GM21723 (cell line): Measurements from ENCODE around the gene GRIK3.
"Not testable (repeated sequence)": the region's sequence is repeated elsewhere in the genome, so short reads cannot be mapped to it uniquely, and the experiment has no call there.

Experiments used
- ATAC-seq: cut with Tn5 transposase; IDR thresholded peaks from one replicate; pipeline ENCODE4 v1.9.1; 2021; ENCODE audit warnings: mild to moderate bottlenecking, moderate library complexity; ENCODE audit not compliant: unreplicated experiment

GRIK3 gene

DNA sequence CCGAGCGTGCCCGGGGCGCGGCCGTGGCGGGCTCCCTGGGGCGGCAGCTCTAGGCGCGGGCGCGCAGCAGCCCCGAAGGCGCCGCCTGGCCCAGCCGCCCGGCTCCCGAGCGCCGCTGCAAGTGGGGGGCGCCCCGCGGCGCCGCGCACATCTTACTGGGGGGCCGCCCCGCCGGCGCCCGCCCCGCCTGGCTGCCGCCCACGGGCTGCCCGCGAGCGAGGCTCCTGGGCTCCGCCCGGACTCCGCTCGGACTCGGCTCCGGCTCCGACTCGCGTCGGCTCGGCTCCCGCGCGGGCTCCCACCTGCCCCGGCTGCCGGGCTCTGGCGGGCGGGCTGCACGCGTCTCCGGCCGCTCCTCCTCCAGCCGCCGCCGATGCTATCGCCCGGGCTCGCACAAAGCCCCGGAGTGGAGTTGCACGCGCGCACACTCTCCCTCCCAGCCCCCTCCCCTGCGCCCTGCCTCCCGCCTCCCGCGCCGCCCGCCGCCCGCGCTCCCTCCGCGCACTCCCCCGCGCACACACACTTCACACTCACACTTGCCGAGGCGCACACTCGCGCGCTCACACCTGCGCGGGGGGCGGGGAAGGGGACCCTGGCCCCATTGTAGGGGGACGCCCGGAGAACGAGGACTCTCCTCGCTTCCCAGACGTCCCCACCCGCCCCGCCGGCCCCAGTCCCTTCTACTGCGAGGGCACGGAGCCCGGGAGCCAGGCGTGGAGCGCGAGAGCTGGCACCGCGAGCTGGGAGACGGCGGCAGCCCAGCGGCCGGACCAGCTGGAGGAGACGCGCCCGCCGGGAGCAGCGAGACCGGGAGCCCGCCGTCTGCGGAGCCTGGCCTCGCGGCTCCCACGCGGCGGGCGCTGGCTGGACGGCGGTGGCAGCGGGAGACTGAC lies at the start of gene GRIK3:
Gene GRIK3 (minus strand): TSS at position 395 of the 893 bp plus-strand sequence. CDS start 407 bp downstream, outside the sequence.
- no peak for ATAC-seq

DNA sequence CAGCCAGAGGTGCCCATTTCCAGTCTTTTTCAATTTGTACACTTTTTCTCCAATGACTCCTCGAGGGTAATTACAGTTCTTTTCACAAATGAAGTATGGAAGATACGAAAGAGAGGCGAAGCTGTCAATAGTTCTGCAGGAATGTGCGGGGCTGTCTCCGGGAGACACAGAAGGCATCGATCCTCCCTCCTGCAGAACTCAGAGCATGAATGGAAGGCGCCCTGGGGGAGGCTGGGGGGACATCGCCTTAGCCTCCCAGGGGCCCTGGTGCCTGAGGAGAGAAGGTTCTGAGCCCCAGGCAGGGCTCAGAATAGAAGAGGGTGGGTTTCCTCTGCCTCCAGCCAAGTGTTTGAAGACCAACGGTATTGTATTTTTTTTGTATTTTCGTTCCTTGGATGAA lies 49.7 kb upstream of the GRIK3 start:
- no peak for ATAC-seq

DNA sequence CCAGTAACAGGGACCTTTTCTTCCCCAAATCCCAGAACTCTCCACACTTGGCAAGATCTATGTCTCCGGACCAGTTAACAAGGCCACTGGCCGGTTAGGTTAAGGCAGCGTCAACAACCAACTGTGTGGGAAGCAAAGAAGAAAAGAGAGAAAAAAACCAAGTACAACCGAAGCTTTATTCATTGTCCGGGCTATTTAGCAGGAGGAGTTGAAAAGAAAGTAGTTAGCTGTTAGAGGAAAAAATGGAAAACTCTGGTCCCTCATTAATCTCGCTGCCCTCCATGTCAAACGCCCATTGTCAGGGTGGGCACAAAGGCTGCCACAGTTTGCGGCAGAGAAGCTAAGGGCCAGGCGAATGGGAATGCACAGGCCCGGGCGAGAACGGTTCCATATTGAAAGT lies 49.3 kb upstream of the GRIK3 start:
- no peak for ATAC-seq

DNA sequence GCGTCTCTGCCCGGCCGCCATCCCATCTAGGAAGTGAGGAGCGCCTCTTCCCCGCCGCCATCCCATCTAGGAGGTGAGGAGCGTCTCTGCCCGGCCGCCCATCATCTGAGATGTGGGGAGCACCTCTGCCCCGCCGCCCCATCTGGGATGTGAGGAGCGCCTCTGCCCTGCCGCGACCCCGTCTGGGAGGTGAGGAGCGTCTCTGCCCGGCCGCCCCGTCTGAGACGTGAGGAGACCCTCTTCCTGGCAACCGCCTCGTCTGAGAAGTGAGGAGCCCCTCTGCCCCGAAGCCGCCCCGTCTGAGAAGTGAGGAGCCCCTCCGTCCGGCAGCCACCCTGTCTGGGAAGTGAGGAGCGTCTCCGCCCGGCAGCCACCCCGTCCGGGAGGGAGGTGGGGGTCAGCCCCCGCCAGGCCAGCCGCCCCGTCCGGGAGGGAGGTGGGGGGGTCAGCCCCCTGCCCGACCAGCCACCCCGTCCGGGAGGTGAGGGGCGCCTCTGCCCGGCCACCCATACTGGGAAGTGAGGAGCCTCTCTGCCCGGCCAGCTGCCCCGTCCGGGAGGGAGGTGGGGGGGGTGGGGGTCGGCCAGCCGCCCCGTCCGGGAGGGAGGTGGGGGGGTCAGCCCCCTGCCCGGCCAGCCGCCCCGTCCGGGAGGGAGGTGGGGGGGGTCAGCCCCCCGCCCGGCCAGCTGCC lies 46.1 kb upstream of the GRIK3 start:
- not testable (repeated sequence) for ATAC-seq

DNA sequence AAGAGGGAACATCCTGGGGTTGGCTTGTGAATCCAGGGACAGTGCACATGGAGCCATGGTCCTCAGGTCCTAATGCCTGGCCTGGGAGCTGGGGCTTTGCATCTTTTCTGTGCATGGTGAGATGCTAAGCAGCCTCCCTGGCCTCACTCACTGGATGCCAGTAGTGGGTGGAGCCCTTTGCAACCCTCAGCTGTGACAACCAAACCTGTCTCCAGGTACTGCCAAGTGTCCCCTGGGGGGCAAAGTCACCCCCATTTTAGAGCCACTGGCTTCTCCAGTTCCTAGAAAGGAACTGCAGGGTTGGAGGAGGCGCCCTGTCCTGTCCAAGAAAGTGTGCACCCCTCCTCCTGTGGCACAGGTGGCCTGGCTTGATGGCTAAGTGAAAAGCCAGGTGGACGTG lies 44.6 kb upstream of the GRIK3 start:
- ATAC-seq: no peak

DNA sequence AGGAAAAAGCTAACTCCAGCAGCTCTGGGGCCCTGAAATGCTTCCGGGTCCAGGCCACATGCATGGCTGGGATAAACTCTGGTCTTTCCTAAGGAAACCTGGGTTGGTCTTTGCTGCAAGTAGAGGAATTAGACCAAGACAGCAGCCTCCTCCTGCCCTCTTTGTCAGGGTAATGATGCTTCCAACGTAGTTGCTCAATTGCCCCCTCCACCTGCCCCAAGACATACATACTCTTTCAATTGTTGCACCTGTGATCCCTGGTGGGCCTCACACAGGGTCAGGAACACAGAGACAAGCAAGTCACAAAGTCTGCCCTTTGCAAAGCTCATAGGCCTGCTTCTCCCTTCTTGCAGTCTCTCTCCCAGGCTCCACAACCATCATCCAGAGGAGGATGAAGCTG lies 41.9 kb upstream of the GRIK3 start:
- no peak for ATAC-seq

DNA sequence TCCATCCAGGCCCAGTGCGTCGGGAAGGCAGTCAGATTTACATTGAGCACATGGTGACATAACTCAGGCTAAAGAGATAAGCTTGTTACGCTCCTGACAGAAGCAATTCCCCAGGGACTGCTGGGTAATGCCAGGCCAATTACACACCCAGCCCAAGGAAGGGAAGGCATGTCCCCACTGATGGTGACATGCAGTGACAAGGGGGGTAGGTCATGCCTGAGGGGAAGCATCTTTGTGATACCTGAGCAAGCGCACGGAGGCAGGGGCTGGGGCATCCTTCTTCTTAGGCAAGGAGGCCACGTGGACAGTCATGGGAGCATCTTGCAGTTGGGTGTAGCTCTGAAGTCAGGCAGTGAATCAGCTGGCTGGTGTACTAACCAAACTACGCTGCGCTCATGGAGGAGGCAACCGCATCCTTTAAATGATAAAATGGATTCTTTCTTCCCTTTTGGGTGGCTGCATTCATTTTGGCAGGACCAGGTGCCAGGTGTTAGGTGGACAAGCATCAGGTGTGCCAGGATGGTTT lies 39.6 kb upstream of the GRIK3 start:
- no peak for ATAC-seq

DNA sequence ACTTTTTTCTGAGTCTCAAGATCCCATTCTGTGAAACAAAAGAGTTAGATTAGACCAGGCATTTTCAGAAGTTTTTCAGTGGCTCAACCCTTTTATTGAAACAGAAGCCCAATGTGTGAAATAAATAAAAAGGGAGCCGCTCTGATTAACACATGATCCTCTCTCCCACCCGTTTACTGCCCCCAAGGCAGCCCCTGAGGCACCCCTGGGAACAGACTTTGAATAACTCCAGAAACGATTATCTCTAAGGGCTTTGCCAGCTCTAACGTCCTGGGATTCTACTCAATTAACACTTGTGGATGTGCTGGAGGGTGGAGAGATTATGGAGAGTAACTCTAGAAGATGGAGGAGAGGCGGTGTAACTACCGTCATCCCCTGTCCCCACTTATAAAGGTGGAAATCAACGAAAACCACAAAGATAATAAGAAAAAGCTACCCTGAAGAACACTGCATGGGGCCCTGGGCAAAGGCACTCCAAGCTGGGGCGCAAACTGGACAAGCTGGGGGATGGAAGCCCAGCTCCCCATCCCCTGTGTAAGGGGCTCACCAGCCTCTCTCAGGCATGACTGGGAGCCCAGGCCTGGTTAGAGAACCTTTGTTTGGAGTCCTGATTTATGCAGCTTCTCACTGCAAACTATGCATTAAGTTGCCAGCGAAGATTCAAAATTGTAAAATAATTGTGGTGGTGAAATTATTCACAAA lies 39.0 kb upstream of the GRIK3 start:
- ATAC-seq: no peak

DNA sequence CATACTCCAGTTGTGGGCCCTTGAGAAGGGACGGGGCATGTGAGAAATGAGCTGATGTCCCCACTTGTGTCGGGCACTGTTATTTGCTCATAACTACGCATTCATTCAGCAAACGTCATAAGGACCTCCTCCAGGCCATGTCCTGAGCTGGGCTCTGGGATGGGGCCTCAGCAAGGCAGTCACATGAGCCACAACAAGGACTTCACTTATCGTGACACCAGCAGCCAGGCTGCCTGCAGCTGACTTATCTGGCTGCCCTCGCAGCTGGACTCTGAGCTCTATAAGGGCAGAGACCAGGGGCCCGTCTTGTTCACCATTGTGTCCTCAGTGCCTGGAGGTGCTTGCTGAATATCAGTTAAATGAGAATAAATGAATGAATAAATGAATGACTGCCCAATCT lies 37.5 kb upstream of the GRIK3 start:
- ATAC-seq: no peak

DNA sequence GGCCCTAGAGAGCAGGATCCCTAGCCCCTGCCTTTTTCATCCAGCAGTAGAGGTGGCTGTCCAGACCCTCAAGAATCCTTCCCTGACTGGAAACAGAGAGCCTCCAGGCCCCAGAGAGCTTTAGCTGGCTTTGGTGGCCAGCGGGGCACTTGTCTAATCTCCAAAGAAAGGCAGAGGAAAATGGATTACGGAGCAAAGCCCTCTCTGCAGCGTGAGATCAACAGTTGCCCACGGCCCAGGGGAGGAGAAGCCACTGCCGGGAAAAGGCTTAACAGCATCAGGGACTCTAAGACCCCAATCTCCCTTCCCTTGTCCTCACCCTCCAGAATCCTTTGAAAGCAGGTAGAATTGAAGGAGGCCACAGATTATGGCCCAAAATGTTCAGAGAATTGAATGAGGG lies 35.8 kb upstream of the GRIK3 start:
- ATAC-seq: no peak

DNA sequence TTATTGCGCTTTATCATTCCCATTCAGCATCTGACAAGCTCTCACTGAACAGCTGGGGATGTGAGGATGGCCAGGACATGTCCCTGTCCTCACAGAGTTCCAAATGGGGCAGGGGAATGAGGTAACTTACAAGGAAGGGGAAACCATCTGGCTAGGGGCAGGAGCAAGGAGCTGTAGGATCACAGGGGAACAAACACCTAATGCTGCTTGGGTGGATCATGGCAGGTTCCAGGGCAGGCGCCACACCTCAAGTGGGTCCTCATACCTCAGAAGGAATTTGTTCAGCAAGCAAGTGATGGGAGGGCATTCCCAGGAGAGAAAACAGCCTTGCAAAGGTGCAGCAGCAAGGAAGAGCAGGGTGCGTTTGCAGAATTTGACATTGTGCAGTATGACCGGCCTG lies 35.1 kb upstream of the GRIK3 start:
- no peak for ATAC-seq

DNA sequence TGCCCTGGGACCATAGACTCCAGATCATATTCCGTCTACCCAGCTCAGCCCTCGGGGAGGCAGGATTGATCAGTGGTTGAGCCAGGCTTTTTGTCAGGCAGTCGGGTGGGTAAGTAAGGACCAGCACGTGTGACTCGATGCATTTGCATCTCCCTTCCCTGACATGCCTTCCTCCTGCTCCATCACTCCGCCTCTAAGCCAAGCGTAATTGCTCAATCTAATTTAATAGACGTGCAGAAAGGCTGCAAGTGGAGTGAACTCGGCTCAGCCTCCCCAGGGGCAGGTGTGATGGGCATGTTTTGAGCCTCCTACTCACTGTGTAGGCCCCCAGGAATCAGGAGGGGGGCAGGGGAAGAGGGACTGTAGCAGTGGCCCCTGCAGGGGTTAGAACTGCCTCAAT lies 34.6 kb upstream of the GRIK3 start:
- ATAC-seq: no peak

DNA sequence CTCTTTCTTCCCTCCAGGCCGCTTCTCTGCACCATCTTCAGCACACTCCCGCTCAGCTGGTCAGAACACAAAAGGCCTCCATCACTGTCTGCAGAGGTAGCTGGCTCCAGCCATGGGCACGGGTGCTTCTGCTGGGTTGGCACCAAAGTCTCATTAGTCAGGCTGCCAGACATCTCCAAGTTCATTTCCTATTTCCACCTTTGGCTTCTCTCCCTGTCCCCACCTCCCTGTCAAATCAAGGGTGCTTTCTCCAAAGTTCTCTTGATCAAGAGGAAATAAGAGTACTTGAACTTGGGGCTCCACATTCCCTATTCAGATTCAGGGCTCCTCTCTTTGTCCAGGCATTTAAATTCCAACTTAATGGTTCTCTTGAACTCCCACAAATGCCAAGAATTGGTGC lies 33.9 kb upstream of the GRIK3 start:
- no peak for ATAC-seq

DNA sequence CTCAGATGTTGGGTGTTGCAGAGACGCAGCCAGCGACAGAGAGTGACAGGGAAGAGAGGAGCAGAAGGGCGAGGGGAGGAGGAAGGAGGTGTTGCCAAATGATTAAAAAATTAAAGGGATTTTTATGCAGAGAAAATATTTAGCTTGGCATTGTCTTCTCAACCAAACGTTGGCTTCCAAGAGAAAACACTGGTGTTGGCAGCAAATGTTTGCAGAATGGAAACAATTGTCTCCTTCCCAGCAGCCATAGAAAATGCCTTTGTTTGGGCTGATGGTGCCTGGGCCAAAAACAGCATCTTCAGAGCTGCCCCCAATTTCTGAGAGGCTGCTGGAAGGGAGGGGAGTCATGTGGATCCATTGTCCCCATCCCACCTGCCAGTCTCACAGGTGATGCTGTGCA lies 29.7 kb upstream of the GRIK3 start:
- ATAC-seq: no peak

DNA sequence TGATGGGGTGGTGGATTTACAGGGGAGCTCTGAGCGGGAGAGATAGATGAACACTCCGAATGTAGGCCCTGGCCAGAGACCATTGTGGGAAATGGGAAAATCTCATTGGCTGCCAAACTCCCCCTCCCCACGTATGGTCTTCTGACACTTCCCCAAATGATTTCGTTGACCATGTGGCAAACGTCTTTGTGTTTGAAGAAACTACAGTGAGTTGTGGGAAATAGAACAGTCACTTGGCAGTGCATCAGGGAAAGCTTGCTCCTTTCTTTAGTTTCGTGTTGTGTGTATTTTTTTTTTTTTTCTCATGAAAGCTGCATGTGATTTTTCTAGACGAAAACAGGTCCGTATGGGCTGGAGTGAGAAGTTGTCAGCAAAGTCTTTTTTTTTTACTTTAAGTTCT lies 25.0 kb upstream of the GRIK3 start:
- no peak for ATAC-seq

DNA sequence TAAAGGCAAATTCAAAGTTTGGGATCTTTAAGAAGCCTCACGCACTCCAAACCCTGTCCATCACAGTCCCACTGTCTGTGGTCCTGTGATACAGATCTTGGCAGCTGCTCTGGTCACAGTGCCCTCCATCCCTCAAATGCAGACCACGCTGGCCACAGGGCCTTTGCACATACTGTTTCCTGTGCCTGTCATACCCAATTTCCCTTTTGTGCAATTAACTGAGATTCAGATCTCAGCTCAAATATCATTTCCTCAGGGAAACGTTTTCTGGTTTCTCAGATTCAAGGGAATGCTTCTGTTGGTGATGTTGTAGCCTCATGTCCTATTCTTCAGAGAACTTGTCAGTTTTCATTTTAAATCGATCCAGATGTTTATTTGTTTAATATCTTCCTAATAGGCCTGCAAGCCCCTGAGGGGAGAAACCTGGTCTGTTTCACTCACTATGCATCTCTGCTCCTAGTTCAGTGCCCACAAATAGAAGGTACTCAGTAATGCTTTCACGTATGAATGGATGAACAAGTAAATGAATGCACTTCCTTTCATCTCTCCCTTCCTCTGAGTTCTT lies 24.2 kb upstream of the GRIK3 start:
- no peak for ATAC-seq

DNA sequence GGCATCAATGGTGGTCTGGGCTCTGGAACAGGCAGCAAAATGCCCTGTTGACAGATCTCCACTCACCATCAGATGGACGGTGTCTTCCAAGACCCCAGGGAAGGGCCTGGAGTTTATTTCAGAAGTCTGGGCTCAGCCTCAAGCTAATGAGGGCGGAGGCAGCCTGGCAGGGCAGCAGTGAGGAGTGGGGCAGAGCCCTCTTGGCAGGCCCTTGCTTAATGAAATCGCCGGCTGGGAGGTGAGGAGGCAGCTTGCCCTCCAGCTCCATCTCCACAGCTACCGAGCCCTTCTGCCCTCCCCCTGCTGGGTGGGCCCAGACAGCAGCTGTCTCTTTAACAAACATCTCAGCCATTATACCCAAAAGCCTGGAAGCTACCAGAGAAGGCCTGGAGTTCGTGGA lies 22.0 kb upstream of the GRIK3 start:
- no peak for ATAC-seq

DNA sequence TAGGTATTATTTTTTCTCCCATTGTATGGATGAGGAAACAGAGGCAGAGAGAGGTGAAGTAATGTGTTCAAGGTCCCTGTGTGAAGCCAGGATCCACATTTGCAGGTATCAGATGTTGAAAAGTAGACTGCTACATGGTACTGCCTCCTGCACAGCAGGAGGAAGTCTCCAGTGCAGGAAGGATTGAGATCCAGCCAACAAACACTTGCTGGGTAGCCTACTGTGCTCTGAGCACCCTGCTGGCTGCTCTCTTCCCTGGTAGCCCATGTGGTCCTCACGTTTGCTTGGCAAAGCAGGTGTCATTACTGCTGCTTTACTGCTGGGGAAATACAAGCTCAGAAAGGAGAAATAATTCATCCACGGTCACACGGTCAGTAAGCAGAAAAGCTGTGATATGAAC lies 21.3 kb upstream of the GRIK3 start:
- no peak for ATAC-seq

DNA sequence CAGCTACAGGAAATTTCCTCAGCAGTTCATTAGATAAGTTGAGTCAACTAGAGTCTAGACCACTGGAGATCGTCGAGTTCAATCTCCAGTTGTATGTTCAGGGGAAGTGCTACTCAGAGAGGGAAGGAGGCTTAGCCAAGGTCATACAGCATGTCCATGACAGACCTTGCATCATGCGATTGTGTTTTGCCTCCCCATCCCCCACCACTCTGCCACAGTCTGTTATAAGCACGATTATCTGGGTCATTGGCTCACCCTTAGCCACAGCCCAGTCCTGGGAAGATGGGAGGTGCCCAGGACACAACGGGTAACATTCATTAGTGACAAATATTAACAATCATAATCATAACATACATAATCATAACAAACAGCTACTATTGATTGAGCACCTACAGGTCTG lies 18.9 kb upstream of the GRIK3 start:
- no peak for ATAC-seq

DNA sequence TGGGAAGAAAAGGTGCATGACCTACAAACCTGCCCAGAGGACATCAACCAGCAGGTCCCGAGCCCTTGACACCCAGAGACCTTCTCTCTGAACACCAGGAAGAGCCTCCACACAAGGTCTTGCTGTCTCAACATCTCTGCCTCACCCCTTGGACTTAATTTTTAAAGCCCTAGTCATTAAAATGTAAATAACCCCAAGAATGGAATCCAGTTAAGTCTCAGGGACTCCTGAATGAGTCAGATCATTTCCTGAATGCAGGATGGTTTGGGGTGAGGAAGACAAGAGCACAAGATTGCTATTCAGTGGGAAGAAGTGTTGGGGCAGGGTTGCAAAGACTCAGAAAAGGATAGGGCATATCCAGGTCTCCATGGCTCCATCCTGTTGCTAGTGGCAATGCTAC lies 17.8 kb upstream of the GRIK3 start:
- no peak for ATAC-seq

DNA sequence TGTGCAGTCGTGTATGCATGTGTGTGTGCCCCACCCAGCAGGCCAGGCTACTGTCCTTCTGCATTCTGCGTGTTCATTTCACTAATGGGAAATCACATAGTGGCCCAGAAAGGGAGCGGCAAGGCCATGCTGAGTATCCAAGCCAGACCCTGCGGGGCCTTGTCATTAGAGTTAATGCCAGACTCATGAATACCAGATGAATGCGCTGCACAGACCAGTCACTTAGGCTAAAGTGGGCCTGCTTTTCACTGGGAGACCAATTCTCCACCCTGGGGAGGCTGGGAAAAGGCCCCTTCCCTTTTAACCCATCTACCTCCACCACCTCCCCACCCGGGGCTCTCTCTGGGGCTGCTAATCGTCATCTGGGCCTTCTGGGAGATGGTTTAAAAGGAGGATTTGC lies 17.0 kb upstream of the GRIK3 start:
- no peak for ATAC-seq
